B cell (primary cell): ENCODE measurements around the gene PUM1. TPM values are rescaled to one million over a fixed set of nuclear protein-coding genes. Genes with fewer than 3 reads are reported as not detected.
A peak's percentile ranks its signal among the peaks of the same experiment; 100 is the strongest.

Source experiments
- ATAC-seq: fragments of 200-7000 bp; cut with Tn5 transposase; one replicate; pipeline ENCODE4 v1.10.0; 2021; ENCODE audit warnings: low read depth, mild to moderate bottlenecking, moderate number of reproducible peaks, moderate library complexity
- CTCF ChIA-PET: fragments of 350-600 bp; sonication (Branson Sonifier 250); formaldehyde crosslinking; loops from one replicate; lab custom pipeline; 2021; ENCODE audit warnings: antibody characterized with exemption, inconsistent platforms; lab: Charles Lee
- POLR2A ChIA-PET: fragments of 350-600 bp; sonication (Branson Sonifier 250); formaldehyde crosslinking; loops from one replicate; lab custom pipeline; 2021; ENCODE audit warnings: antibody characterized with exemption; lab: Charles Lee
- DNase-seq: peaks from one replicate; pipeline ENCODE4 v3.0.0; 2013
- H2AFZ ChIP-seq: 2 replicates; pipeline ENCODE4 v1.6.1; 2012; ENCODE audit warnings: mild to moderate bottlenecking, low read depth, low read length; ENCODE audit not compliant: insufficient read depth, poor library complexity, severe bottlenecking
- H3K27ac ChIP-seq, 2 donors: 1 replicate in 1 of 2; 2 replicates in 1 of 2; pipeline ENCODE4 v1.5.1; 2012 to 2013; ENCODE audit warnings: low read length in 2 of 2, mild to moderate bottlenecking in 2 of 2, moderate library complexity in 1 of 2
- H3K27me3 ChIP-seq, 4 experiments: fragments of 200-600 bp in 1 of 4; sonication (generic) in 1 of 4; replicated peaks in 1 of 4; 1 replicate in 2 of 4; 2 replicates in 2 of 4; pipeline versions ENCODE4 v1.6.1 to v1.7.0; 2013 to 2016; ENCODE audit warnings: low read length in 3 of 4, mild to moderate bottlenecking in 2 of 4, mixed read lengths in 1 of 4, moderate library complexity in 1 of 4; ENCODE audit not compliant: insufficient read depth in 4 of 4, control insufficient read depth in 3 of 4; ENCODE audit errors: control extremely low read depth in 1 of 4
- H3K36me3 ChIP-seq, 2 experiments: replicated peaks in 1 of 2; 1 replicate in 1 of 2; 2 replicates in 1 of 2; pipeline versions ENCODE4 v1.6.1 to v1.7.1; 2013; ENCODE audit warnings: low read length in 1 of 2; ENCODE audit not compliant: insufficient read depth in 2 of 2, control insufficient read depth in 1 of 2; ENCODE audit errors: control extremely low read depth in 1 of 2, extremely low read depth in 1 of 2
- H3K4me1 ChIP-seq, 2 donors: fragments of 200-600 bp in 1 of 2; sonication (generic) in 1 of 2; 1 replicate in 1 of 2; 2 replicates in 1 of 2; pipeline versions ENCODE4 v1.5.1 to v1.6.1; 2013 to 2017; ENCODE audit warnings: low read length in 2 of 2; ENCODE audit not compliant: control insufficient read depth in 2 of 2, insufficient read depth in 2 of 2
- H3K4me2 ChIP-seq: replicated peaks from 2 replicates; pipeline ENCODE3; 2012; ENCODE audit warnings: mild to moderate bottlenecking, low read depth, low read length; ENCODE audit not compliant: poor library complexity, severe bottlenecking
- H3K4me3 ChIP-seq, 5 experiments: fragments of 200-600 bp in 1 of 5; sonication (generic) in 1 of 5; 1 replicate in 3 of 5; 2 replicates in 2 of 5; pipeline versions ENCODE4 v1.5.1 to v1.7.0; 2011 to 2016; ENCODE audit warnings: low read length in 4 of 5, mild to moderate bottlenecking in 4 of 5, low read depth in 2 of 5, control low read depth in 1 of 5, moderate library complexity in 1 of 5; ENCODE audit not compliant: insufficient read depth in 1 of 5; ENCODE audit errors: control extremely low read depth in 1 of 5, extremely low read depth in 1 of 5
- H3K79me2 ChIP-seq: fragments of 200-600 bp; sonication (generic); one replicate; pipeline ENCODE4 v1.6.0; 2016; ENCODE audit warnings: low read length; ENCODE audit not compliant: control insufficient read depth, insufficient read depth
- H3K9ac ChIP-seq: fragments of 200-600 bp; sonication (generic); 2 replicates; pipeline ENCODE4 v1.6.1; 2017; ENCODE audit warnings: mild to moderate bottlenecking, low read length, moderate library complexity
- H3K9me3 ChIP-seq, 3 donors: one replicate each; pipeline versions ENCODE4 v1.6.1 to v1.7.1; 2013; ENCODE audit warnings: low read length in 2 of 3; ENCODE audit not compliant: control insufficient read depth in 2 of 3, insufficient read depth in 1 of 3; ENCODE audit errors: control extremely low read depth in 1 of 3
- H4K20me1 ChIP-seq: 2 replicates; pipeline ENCODE4 v1.6.0; 2012; ENCODE audit warnings: mild to moderate bottlenecking, low read length; ENCODE audit not compliant: insufficient read depth, control insufficient read depth, poor library complexity, severe bottlenecking
- H3K27ac Mint-ChIP-seq: one replicate; pipeline ENCODE4 v1.8.0; 2021; ENCODE audit warnings: mixed read lengths
- H3K27me3 Mint-ChIP-seq: one replicate; pipeline ENCODE4 v1.8.0; 2021; ENCODE audit warnings: mixed read lengths
- H3K4me1 Mint-ChIP-seq: one replicate; pipeline ENCODE4 v1.8.0; 2021; ENCODE audit warnings: mixed read lengths
- H3K4me3 Mint-ChIP-seq: one replicate; pipeline ENCODE4 v1.8.0; 2021; ENCODE audit warnings: mixed read lengths
- H3K9me3 Mint-ChIP-seq: one replicate; pipeline ENCODE4 v1.8.0; 2022; ENCODE audit warnings: mixed read lengths; ENCODE audit not compliant: insufficient read depth
- EZH2 ChIP-seq: IDR thresholded peaks from 2 replicates; pipeline ENCODE4 v1.6.1; 2012; ENCODE audit warnings: borderline replicate concordance, low read depth, mild to moderate bottlenecking, moderate library complexity, low read length; ENCODE audit not compliant: insufficient read depth, poor library complexity, severe bottlenecking
- WGBS: methylation state at CpG from one replicate; pipeline ENCODE4 v1.1.5; 2013; ENCODE audit warnings: missing lambda C conversion rate; ENCODE audit not compliant: insufficient coverage; 5-methylcytosine and 5-hydroxymethylcytosine counted together
- intact Hi-C: fragments of 100-400 bp; cut with micrococcal nuclease; formaldehyde crosslinking; loops from one replicate; pipeline ENCODE4 v1.10.0; 2022
- polyA plus RNA-seq: library from polyadenylated mRNA; depleted of rRNA; stranded (reverse); fragments of >200 nt; gene quantifications from 2 replicates; pipeline ENCODE4 v1.2.3, GENCODE V29; 2012
- total RNA-seq, 2 donors: library from RNA; stranded (reverse); fragments of 120-200 nt in 1 of 2; gene quantifications; 1 replicate in 1 of 2; 2 replicates in 1 of 2; pipeline versions ENCODE4 v1.2.3 to v1.2.4, GENCODE V29; 2013 to 2022
- TF ChIP-seq, protein P1 (sequence below): fragments of 200-600 bp; IDR thresholded peaks from one replicate; pipeline ENCODE4 v1.8.0; 2022; ENCODE audit warnings: antibody characterized with exemption, mild to moderate bottlenecking

The PUM1 gene
- total and polyA plus RNA-seq, 2 donors (not counting 1 experiment from before 2014, with no cell fraction given) = 52.8 to 177 TPM

- no peak overlapping the region for H3K9ac ChIP-seq
- H3K9me3 Mint-ChIP-seq = no peaks in the 10 kb centered on the region
- intact Hi-C loops = no loop called here
- H3K36me3 ChIP-seq = peaks cover 30 to 75% of the 10 kb centered on the region in 2 experiments
- no peaks in the 10 kb centered on the region for H3K9me3 ChIP-seq
- H3K4me1 Mint-ChIP-seq = peaks cover 17% of the 10 kb centered on the region
- H4K20me1 ChIP-seq = peaks cover 66% of the 10 kb centered on the region
- H3K79me2 ChIP-seq = peaks cover 49% of the 10 kb centered on the region
- H2AFZ ChIP-seq = no peak overlapping the region
- H3K27me3 ChIP-seq = no peaks in the 10 kb centered on the region
- no peak overlapping the region for H3K4me2 ChIP-seq
- POLR2A ChIA-PET = no interaction called here
- no peak overlapping the region for H3K27ac Mint-ChIP-seq
- H3K4me1 ChIP-seq = no peaks in the 10 kb centered on the region
- H3K4me3 Mint-ChIP-seq = no peak overlapping the region
- CTCF ChIA-PET = no interaction called here
- DNase-seq (no peak), ATAC-seq (no peak)
- WGBS = 74% methylated on average over 3 of the region's 6 CpGs
- no peaks in the 10 kb centered on the region for H3K27me3 Mint-ChIP-seq
- H3K4me3 ChIP-seq = no peak overlapping the region
- no peak for TF ChIP-seq EZH2
- TF ChIP-seq, protein P1, sequence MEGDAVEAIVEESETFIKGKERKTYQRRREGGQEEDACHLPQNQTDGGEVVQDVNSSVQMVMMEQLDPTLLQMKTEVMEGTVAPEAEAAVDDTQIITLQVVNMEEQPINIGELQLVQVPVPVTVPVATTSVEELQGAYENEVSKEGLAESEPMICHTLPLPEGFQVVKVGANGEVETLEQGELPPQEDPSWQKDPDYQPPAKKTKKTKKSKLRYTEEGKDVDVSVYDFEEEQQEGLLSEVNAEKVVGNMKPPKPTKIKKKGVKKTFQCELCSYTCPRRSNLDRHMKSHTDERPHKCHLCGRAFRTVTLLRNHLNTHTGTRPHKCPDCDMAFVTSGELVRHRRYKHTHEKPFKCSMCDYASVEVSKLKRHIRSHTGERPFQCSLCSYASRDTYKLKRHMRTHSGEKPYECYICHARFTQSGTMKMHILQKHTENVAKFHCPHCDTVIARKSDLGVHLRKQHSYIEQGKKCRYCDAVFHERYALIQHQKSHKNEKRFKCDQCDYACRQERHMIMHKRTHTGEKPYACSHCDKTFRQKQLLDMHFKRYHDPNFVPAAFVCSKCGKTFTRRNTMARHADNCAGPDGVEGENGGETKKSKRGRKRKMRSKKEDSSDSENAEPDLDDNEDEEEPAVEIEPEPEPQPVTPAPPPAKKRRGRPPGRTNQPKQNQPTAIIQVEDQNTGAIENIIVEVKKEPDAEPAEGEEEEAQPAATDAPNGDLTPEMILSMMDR = no peak
- peak overlapping the region in 1 of 2 donors; percentile 45 for H3K27ac ChIP-seq
Observed at GRCh38 chr1:30962609-30963508, 102.7 kb downstream of the PUM1 start.

- Histone ChIP-seq H3K36me3 (peaks cover 12 to 59% of the 10 kb centered on the region in 2 experiments), H3K79me2 (peaks cover 40% of the 10 kb centered on the region), H3K27ac (peak overlapping the region in 1 of 2 donors; percentile 40), H3K4me3 (no peak overlapping the region), H3K27me3 (no peaks in the 10 kb centered on the region), H2AFZ (no peak overlapping the region), H3K9ac (no peak overlapping the region), H3K4me2 (no peak overlapping the region), H3K9me3 (no peaks in the 10 kb centered on the region), H3K4me1 (no peaks in the 10 kb centered on the region), H4K20me1 (peaks cover 50% of the 10 kb centered on the region)
- ChIA-PET POLR2A (no interaction called here), CTCF (interaction anchor here (0.6 to 1.2 kb wide), 4 partner anchors 15 to 156 kb away, joined by 3 to 4 read pairs (median 4); no protein-coding TSS in a partner anchor)
- intact Hi-C loops = no loop called here
- TF ChIP-seq, protein P1 = no peak
- no peak for TF ChIP-seq EZH2
- Mint-ChIP-seq H3K4me3 (no peak overlapping the region), H3K27me3 (no peaks in the 10 kb centered on the region), H3K27ac (peak overlapping the region; percentile 16), H3K4me1 (peaks cover 13% of the 10 kb centered on the region), H3K9me3 (no peaks in the 10 kb centered on the region)
- ATAC-seq (no peak), DNase-seq (no peak)
- WGBS = no CpG with 5 or more reads among the region's 4 CpGs
Observed at GRCh38 chr1:30957560-30958222, 107.8 kb downstream of the PUM1 start.
